GM21825 (cell line): ENCODE measurements around the gene EN2.

Experiments used
- ATAC-seq: cut with Tn5 transposase; IDR thresholded peaks from one replicate; pipeline ENCODE4 v1.9.1; 2021; ENCODE audit warnings: mild to moderate bottlenecking, moderate library complexity; ENCODE audit not compliant: unreplicated experiment

The EN2 gene

GRCh38 chr7:155450558-155450969 is 7.4 kb upstream of the EN2 start:
- ATAC-seq: no peak

GRCh38 chr7:155450970-155451801 is 6.7 kb upstream of the EN2 start:
- ATAC-seq: no peak

- ATAC-seq: no peak
Observed at GRCh38 chr7:155451840-155452239, 6.1 kb upstream of the EN2 start.

GRCh38 chr7:155452505-155453295 is 5.2 kb upstream of the EN2 start:
- no peak for ATAC-seq

GRCh38 chr7:155453296-155454182 is 4.4 kb upstream of the EN2 start:
- no peak for ATAC-seq

- no peak for ATAC-seq
Observed at GRCh38 chr7:155454183-155455112, 3.5 kb upstream of the EN2 start.

GRCh38 chr7:155455132-155455693 is 2.7 kb upstream of the EN2 start:
- no peak for ATAC-seq

- no peak for ATAC-seq
Observed at GRCh38 chr7:155455776-155456737, 1.9 kb upstream of the EN2 start.

GRCh38 chr7:155456738-155457543 is 988 bp upstream of the EN2 start:
- no peak for ATAC-seq

GRCh38 chr7:155457544-155458110 is 302 bp upstream of the EN2 start:
- no peak for ATAC-seq

GRCh38 chr7:155458878-155459699 is 1.2 kb downstream of the EN2 start:
- ATAC-seq: no peak

- ATAC-seq: no peak
Observed at GRCh38 chr7:155459700-155460461, 2.0 kb downstream of the EN2 start.

- no peak for ATAC-seq
Observed at GRCh38 chr7:155460926-155461613, 3.1 kb downstream of the EN2 start.

- no peak for ATAC-seq
Observed at GRCh38 chr7:155461631-155462030, 3.7 kb downstream of the EN2 start.

- ATAC-seq: no peak
Observed at GRCh38 chr7:155462163-155462735, 4.3 kb downstream of the EN2 start.
